ENCODE results near the gene FBXW11.

DNA sequence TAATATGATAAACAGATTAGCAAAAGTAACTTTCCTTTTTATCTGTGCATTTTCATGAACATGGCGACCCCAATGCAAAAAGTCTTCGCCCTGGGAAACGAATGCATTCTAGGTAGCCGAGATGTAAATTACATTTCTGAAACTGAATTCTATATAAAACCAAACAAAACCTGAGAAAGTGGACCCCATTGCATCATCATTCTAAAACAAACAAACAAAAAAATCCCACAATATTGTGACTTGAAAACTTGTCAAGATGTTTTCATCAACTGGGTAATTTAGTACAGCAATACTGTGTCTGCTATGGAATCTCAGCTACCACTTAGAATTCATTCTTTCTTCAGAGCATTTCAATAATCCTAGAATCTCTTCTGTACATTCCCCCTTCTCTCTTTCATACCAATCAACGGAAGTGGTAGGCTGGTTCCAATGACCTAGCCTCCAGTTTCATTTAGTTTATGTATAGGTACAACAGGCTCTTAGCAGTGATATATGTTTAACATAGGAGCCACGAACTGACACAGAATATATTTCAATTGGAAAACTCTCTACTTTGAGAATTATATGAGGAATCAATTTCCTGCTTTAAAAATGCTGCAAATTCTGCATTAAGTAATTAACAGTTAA, 85.6 kb downstream of the FBXW11 start:
- no peak for TF ChIP-seq SPI1 (IDR thresholded peaks at IDR 0.05; ENCODE audit: borderline replicate concordance, low read depth)
- no peak for TF ChIP-seq CTCF (IDR thresholded peaks at IDR 0.05; ENCODE audit: insufficient read depth, low read length)
- no peak for TF ChIP-seq GABPA (IDR thresholded peaks at IDR 0.05; ENCODE audit: low read depth)
- TF ChIP-seq POLR2AphosphoS5 (IDR thresholded peaks at IDR 0.05; ENCODE audit: low read depth), result no peak
- TF ChIP-seq, protein P1, sequence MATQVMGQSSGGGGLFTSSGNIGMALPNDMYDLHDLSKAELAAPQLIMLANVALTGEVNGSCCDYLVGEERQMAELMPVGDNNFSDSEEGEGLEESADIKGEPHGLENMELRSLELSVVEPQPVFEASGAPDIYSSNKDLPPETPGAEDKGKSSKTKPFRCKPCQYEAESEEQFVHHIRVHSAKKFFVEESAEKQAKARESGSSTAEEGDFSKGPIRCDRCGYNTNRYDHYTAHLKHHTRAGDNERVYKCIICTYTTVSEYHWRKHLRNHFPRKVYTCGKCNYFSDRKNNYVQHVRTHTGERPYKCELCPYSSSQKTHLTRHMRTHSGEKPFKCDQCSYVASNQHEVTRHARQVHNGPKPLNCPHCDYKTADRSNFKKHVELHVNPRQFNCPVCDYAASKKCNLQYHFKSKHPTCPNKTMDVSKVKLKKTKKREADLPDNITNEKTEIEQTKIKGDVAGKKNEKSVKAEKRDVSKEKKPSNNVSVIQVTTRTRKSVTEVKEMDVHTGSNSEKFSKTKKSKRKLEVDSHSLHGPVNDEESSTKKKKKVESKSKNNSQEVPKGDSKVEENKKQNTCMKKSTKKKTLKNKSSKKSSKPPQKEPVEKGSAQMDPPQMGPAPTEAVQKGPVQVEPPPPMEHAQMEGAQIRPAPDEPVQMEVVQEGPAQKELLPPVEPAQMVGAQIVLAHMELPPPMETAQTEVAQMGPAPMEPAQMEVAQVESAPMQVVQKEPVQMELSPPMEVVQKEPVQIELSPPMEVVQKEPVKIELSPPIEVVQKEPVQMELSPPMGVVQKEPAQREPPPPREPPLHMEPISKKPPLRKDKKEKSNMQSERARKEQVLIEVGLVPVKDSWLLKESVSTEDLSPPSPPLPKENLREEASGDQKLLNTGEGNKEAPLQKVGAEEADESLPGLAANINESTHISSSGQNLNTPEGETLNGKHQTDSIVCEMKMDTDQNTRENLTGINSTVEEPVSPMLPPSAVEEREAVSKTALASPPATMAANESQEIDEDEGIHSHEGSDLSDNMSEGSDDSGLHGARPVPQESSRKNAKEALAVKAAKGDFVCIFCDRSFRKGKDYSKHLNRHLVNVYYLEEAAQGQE (IDR thresholded peaks at IDR 0.05; ENCODE audit: insufficient replicate concordance, low read depth), result no peak
